HepG2 (cell line): Measurements from ENCODE around the gene TIMM23. TPM values are rescaled to one million over a fixed set of nuclear protein-coding genes. Genes with fewer than 3 reads are reported as not detected.

ENCODE experiments used
- ELF1 ChIP-seq: sonication (generic); formaldehyde crosslinking; IDR thresholded peaks from 2 replicates; pipeline ENCODE4 v1.4.0; 2020; ENCODE audit warnings: missing genetic modification reagents
- ERF ChIP-seq: IDR thresholded peaks from 2 replicates; pipeline ENCODE4 v1.6.1; 2018; ENCODE audit warnings: missing biosample characterization, missing genetic modification reagents
- HNRNPH1 ChIP-seq: fragments of 200-400 bp; formaldehyde crosslinking; optimal IDR thresholded peaks from 2 replicates; pipeline ENCODE3; 2017; ENCODE audit warnings: mild to moderate bottlenecking, low read depth, low read length
- KDM1A ChIP-seq: IDR thresholded peaks from 2 replicates; pipeline ENCODE4 v1.6.1; 2016; ENCODE audit warnings: missing compliant biosample characterization
- KDM2A ChIP-seq: sonication (generic); formaldehyde crosslinking; IDR thresholded peaks from 2 replicates; pipeline ENCODE4 v1.4.0; 2020; ENCODE audit warnings: low read depth, missing genetic modification reagents, borderline replicate concordance
- NCOA5 ChIP-seq: sonication (generic); formaldehyde crosslinking; IDR thresholded peaks from 2 replicates; pipeline ENCODE4 v1.4.0; 2020; ENCODE audit warnings: missing genetic modification reagents
- NFIB ChIP-seq: sonication (generic); formaldehyde crosslinking; IDR thresholded peaks from 2 replicates; pipeline ENCODE4 v1.9.0; 2021; ENCODE audit warnings: missing genetic modification reagents, mild to moderate bottlenecking, borderline replicate concordance
- NRL ChIP-seq: sonication (generic); formaldehyde crosslinking; IDR thresholded peaks from 2 replicates; pipeline ENCODE4 v1.5.0; 2020; ENCODE audit warnings: missing genetic modification reagents, mild to moderate bottlenecking, moderate library complexity, borderline replicate concordance
- PCBP2 ChIP-seq: fragments of 200-400 bp; formaldehyde crosslinking; optimal IDR thresholded peaks from 2 replicates; pipeline ENCODE3; 2018; ENCODE audit warnings: low read length, low read depth; ENCODE audit not compliant: poor library complexity, severe bottlenecking
- SIX1 ChIP-seq: sonication (generic); formaldehyde crosslinking; IDR thresholded peaks from 2 replicates; pipeline ENCODE4 v1.4.0; 2020; ENCODE audit warnings: missing genetic modification reagents, borderline replicate concordance
- SRSF9 ChIP-seq: fragments of 200-400 bp; formaldehyde crosslinking; IDR thresholded peaks from 2 replicates; pipeline ENCODE4 v1.6.1; 2018; ENCODE audit warnings: borderline replicate concordance, mild to moderate bottlenecking, low read depth, low read length; ENCODE audit not compliant: insufficient read depth, poor library complexity, severe bottlenecking
- TSC22D2 ChIP-seq: sonication (generic); formaldehyde crosslinking; IDR thresholded peaks from 2 replicates; pipeline ENCODE4 v1.5.1; 2020; ENCODE audit warnings: missing genetic modification reagents, mild to moderate bottlenecking, borderline replicate concordance
- YEATS2 ChIP-seq: sonication (generic); formaldehyde crosslinking; IDR thresholded peaks from 2 replicates; pipeline ENCODE4 v1.4.0; 2020; ENCODE audit warnings: missing genetic modification reagents, borderline replicate concordance
- ZMYM4 ChIP-seq: sonication (generic); formaldehyde crosslinking; IDR thresholded peaks from 2 replicates; pipeline ENCODE4 v1.8.1; 2023; ENCODE audit warnings: mild to moderate bottlenecking, missing genetic modification reagents
- ZNF17 ChIP-seq: sonication (generic); formaldehyde crosslinking; IDR thresholded peaks from 2 replicates; pipeline ENCODE4 v1.5.0; 2020; ENCODE audit warnings: mild to moderate bottlenecking, missing genetic modification reagents
- ZNF446 ChIP-seq: sonication (generic); formaldehyde crosslinking; IDR thresholded peaks from 2 replicates; pipeline ENCODE4 v1.5.0; 2020; ENCODE audit warnings: mild to moderate bottlenecking, missing genetic modification reagents
- ZNF569 ChIP-seq: sonication (generic); formaldehyde crosslinking; IDR thresholded peaks from 2 replicates; pipeline ENCODE4 v1.5.0; 2020; ENCODE audit warnings: mild to moderate bottlenecking, missing genetic modification reagents, moderate library complexity, borderline replicate concordance
- ZNF781 ChIP-seq: sonication (generic); formaldehyde crosslinking; IDR thresholded peaks from 2 replicates; pipeline ENCODE4 v1.5.1; 2020; ENCODE audit warnings: borderline replicate concordance, mild to moderate bottlenecking, missing genetic modification reagents; ENCODE audit errors: not compliant biosample characterization
- ZNF839 ChIP-seq: sonication (generic); formaldehyde crosslinking; IDR thresholded peaks from 2 replicates; pipeline ENCODE4 v1.4.0; 2020; ENCODE audit warnings: missing genetic modification reagents, mild to moderate bottlenecking, borderline replicate concordance
- polyA plus RNA-seq, 8 experiments: library from polyadenylated mRNA; depleted of rRNA in 3 of 8; stranded (reverse) in 7 of 8; unstranded in 1 of 8; fragments of >200 nt; fragmentation: Illumina TruSeq in 4 of 8; extraction: Trizol in 4 of 8; gene quantifications; 2 replicates each; pipeline versions ENCODE4 v1.2.1 to v1.2.3, GENCODE V29; 2011 to 2016; ENCODE audit warnings: low read depth in 4 of 8, missing spikeins in 1 of 8, mixed read lengths in 1 of 8; ENCODE audit not compliant: insufficient read depth in 1 of 8
- total RNA-seq, 5 experiments: library from RNA; depleted of rRNA; stranded (reverse); fragments of >200 nt; fragmentation: Illumina TruSeq; extraction: Trizol; gene quantifications; 2 replicates each; pipeline ENCODE4 v1.2.3, GENCODE V29; 2016; ENCODE audit warnings: low read depth in 1 of 5
- TF ChIP-seq, protein P1 (sequence below): sonication (generic); formaldehyde crosslinking; IDR thresholded peaks from 2 replicates; pipeline ENCODE4 v1.5.1; 2020; ENCODE audit warnings: mild to moderate bottlenecking, moderate library complexity, missing genetic modification reagents
- TF ChIP-seq, protein P2 (sequence below): sonication (generic); formaldehyde crosslinking; conservative IDR thresholded peaks from 2 replicates; pipeline ENCODE4 v1.4.0; 2020; ENCODE audit warnings: missing genetic modification reagents
- TF ChIP-seq, protein P3 (sequence below): sonication (generic); formaldehyde crosslinking; IDR thresholded peaks from 2 replicates; pipeline ENCODE4 v1.4.0; 2020; ENCODE audit warnings: mild to moderate bottlenecking, low read depth, missing genetic modification reagents

Gene TIMM23
- total and polyA plus RNA-seq, 2 of the 13 experiments (the other 11 are each of a cell fraction or from before 2014, with no cell fraction given), result 80.2 to 98.6 TPM

DNA sequence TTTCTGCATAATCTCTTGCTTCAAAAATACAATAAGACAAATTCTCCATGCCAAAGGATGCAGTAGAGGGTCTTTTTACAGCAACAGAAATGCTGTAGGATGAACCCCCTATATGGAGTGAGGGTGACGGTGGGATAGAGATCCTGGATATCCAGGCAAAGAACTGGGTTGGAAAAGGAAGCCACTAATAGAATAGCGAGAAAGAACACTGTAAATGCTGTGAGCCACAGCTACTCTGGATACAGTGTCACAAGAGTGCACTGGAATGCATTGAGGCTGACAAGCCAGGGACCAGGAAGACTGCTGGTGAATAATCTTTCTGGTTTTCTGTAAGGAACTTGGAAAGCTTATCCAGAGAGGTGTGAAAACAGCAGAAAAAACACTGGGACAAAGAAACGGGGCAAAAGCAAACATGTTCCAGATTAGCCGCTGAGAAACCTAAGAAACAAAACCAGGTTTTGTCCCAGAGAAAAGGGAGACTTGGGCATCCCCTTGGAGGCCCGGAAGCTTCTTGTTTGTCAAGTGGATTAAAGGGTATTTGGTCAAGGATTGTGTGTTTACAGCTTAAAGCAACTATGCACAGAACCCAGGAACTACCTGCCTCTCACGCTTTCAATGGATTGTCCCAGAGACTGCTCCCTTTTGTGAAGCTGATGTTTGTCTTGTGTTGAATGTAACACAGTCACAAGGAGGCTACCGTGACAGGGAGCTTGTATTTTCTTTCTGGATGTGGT, 79.9 kb downstream of the TIMM23 start (continued):
- TF ChIP-seq KDM1A (CRISPR knock-in tag), result 0 out of 2 replicates have a peak, but pooled peaks have one; percentile 37
- TF ChIP-seq, protein P1, sequence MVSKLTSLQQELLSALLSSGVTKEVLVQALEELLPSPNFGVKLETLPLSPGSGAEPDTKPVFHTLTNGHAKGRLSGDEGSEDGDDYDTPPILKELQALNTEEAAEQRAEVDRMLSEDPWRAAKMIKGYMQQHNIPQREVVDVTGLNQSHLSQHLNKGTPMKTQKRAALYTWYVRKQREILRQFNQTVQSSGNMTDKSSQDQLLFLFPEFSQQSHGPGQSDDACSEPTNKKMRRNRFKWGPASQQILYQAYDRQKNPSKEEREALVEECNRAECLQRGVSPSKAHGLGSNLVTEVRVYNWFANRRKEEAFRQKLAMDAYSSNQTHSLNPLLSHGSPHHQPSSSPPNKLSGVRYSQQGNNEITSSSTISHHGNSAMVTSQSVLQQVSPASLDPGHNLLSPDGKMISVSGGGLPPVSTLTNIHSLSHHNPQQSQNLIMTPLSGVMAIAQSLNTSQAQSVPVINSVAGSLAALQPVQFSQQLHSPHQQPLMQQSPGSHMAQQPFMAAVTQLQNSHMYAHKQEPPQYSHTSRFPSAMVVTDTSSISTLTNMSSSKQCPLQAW (CRISPR knock-in tag), result no peak
- no peak for TF ChIP-seq NFIB (CRISPR knock-in tag)
- peak; percentile 69 for TF ChIP-seq ELF1 (CRISPR knock-in tag)
- no peak for TF ChIP-seq SRSF9
- TF ChIP-seq NCOA5 (CRISPR knock-in tag), result no peak
- no peak for TF ChIP-seq ZNF781 (CRISPR knock-in tag)
- TF ChIP-seq ZNF17 (CRISPR knock-in tag), result no peak
- TF ChIP-seq ZMYM4, result peak; percentile 72
- TF ChIP-seq ZNF569 (CRISPR knock-in tag), result no peak
- no peak for TF ChIP-seq ZNF446 (CRISPR knock-in tag)
- peak; percentile 83 for TF ChIP-seq SIX1
- TF ChIP-seq YEATS2, result no peak
- TF ChIP-seq, protein P2, sequence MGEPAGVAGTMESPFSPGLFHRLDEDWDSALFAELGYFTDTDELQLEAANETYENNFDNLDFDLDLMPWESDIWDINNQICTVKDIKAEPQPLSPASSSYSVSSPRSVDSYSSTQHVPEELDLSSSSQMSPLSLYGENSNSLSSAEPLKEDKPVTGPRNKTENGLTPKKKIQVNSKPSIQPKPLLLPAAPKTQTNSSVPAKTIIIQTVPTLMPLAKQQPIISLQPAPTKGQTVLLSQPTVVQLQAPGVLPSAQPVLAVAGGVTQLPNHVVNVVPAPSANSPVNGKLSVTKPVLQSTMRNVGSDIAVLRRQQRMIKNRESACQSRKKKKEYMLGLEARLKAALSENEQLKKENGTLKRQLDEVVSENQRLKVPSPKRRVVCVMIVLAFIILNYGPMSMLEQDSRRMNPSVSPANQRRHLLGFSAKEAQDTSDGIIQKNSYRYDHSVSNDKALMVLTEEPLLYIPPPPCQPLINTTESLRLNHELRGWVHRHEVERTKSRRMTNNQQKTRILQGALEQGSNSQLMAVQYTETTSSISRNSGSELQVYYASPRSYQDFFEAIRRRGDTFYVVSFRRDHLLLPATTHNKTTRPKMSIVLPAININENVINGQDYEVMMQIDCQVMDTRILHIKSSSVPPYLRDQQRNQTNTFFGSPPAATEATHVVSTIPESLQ (CRISPR knock-in tag), result no peak
- TF ChIP-seq NRL (CRISPR knock-in tag), result no peak
- TF ChIP-seq PCBP2, result no peak
- TF ChIP-seq ERF, result peak; percentile 93
- TF ChIP-seq ZNF839, result no peak
- TF ChIP-seq, protein P3, sequence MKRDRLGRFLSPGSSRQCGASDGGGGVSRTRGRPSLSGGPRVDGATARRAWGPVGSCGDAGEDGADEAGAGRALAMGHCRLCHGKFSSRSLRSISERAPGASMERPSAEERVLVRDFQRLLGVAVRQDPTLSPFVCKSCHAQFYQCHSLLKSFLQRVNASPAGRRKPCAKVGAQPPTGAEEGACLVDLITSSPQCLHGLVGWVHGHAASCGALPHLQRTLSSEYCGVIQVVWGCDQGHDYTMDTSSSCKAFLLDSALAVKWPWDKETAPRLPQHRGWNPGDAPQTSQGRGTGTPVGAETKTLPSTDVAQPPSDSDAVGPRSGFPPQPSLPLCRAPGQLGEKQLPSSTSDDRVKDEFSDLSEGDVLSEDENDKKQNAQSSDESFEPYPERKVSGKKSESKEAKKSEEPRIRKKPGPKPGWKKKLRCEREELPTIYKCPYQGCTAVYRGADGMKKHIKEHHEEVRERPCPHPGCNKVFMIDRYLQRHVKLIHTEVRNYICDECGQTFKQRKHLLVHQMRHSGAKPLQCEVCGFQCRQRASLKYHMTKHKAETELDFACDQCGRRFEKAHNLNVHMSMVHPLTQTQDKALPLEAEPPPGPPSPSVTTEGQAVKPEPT (CRISPR knock-in tag), result 0 out of 2 replicates have a peak, but pooled peaks have one; percentile 45
- no peak for TF ChIP-seq HNRNPH1
- no peak for TF ChIP-seq TSC22D2 (CRISPR knock-in tag)
- 0 out of 2 replicates have a peak, but pooled peaks have one; percentile 31 for TF ChIP-seq KDM2A (CRISPR knock-in tag)
